ENCODE results near the gene TSPAN9. TPM values are rescaled to one million over a fixed set of nuclear protein-coding genes. Genes with fewer than 3 reads are reported as not detected.

Gene TSPAN9
- total RNA-seq, 1 donor from 2014 or later: 30.4 TPM

DNA sequence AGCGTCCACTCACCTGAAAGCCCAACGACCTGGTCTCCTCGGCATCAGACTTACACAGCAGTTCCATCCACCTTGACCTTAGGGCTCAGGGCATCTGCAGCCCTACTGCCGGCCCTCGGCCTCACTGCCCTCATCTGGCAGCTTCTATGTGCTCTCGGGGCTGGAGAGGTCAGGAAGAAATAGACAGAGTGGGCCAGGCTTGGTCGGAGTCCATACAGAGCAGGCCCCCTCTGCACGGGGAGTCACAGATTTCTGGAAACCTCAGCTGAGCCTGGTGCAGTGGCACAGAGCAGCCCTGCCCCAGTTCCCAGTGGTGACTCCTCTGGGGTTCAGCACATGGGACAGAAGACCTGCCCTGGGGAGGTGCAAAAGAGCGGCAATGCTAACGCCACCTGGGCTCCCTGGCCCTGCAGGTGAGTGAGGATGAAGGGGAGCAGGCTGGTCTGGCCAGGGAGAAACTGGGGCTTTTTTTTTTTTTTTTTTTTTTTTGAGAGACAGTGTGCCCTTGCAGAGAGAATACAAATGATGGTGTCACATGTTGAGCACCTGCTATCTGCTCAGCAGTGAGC lies 223.7 kb downstream of the TSPAN9 start:
- Mint-ChIP-seq H3K27me3 (peaks cover 62% of the 10 kb centered on the region), H3K36me3 (ENCODE audit: insufficient read depth) (no peaks in the 10 kb centered on the region), H3K4me3 (ENCODE audit: low read depth) (no peak overlapping the region), H3K4me1 (ENCODE audit: low read depth) (peaks cover 10% of the 10 kb centered on the region), H3K9me3 (ENCODE audit: low read depth) (no peaks in the 10 kb centered on the region), H3K27ac (peak overlapping the region; percentile 26)
- TF ChIP-seq, protein P1, sequence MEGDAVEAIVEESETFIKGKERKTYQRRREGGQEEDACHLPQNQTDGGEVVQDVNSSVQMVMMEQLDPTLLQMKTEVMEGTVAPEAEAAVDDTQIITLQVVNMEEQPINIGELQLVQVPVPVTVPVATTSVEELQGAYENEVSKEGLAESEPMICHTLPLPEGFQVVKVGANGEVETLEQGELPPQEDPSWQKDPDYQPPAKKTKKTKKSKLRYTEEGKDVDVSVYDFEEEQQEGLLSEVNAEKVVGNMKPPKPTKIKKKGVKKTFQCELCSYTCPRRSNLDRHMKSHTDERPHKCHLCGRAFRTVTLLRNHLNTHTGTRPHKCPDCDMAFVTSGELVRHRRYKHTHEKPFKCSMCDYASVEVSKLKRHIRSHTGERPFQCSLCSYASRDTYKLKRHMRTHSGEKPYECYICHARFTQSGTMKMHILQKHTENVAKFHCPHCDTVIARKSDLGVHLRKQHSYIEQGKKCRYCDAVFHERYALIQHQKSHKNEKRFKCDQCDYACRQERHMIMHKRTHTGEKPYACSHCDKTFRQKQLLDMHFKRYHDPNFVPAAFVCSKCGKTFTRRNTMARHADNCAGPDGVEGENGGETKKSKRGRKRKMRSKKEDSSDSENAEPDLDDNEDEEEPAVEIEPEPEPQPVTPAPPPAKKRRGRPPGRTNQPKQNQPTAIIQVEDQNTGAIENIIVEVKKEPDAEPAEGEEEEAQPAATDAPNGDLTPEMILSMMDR (IDR thresholded peaks at IDR 0.05; ENCODE audit: unreplicated experiment): no peak
- no peak for DNase-seq (ENCODE audit: low spot score, unreplicated experiment)

DNA sequence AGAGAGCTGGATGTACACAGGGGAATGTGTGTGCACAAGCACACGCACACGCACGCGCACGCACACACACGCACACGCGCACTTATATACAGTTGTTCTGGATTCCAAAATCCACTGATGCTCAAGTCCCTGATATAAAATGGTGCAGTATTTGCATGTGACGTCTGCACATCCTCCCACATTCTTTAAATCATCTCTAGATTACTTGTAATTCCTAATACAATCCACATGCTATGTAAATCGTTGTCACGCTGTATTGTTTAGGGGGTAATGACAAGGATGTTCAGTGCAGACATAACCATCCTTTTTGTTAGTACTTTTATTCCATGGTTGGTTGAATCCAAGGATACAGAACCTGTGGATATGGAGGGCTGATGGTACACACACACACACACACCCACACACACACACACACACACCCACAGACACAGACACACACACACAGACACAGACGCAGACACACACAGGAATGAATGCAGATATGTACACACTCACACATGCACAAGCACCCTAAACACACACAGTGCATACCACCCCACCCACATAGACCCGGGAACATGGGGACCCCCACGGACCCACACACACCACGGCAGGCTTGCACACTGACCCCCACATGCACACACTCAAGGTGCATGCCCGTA lies 225.3 kb downstream of the TSPAN9 start:
- TF ChIP-seq, protein P1 (IDR thresholded peaks at IDR 0.05; ENCODE audit: unreplicated experiment): no peak
- Mint-ChIP-seq H3K36me3 (ENCODE audit: insufficient read depth) (no peaks in the 10 kb centered on the region), H3K27me3 (peaks cover 65% of the 10 kb centered on the region), H3K27ac (no peak overlapping the region), H3K4me1 (ENCODE audit: low read depth) (peaks cover 10% of the 10 kb centered on the region), H3K4me3 (ENCODE audit: low read depth) (no peak overlapping the region), H3K9me3 (ENCODE audit: low read depth) (no peaks in the 10 kb centered on the region)
- no peak for DNase-seq (ENCODE audit: low spot score, unreplicated experiment)

DNA sequence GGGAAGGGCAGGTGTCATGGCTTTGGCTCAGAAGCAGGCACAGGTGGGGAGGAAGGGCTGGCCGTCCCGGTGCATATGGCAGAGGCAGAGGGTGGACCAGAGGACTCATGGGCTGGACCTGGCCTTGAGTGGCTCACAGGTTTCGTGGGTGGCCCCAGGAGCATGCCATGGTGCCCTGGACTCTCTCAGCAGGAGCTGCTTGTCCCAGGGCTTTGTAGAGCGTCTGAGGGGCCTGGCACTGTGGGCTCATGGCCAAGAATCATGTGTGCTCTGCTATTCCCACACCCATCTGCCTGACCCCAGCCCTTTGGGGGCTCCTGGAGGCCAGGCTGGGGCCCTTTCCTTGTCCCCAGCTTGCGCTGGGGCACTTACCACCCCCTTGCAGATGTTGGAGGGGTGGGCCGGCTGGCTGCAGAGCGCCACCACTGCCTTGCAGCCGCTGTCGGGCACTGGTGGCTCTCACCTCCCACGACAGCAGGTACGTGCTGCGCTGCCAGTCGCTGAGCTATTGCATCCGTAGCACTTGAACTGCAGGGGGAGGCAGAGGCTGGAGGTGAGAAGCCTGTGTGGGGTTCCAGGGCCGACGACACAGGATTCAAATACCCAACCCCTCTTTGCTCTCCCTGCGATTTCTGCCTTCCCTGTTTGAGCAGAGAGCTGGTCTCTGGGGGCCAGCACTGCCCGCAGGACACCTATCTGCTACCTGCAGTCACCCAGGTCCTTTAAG lies 226.4 kb downstream of the TSPAN9 start:
- H3K27me3 Mint-ChIP-seq: peaks cover 69% of the 10 kb centered on the region
- no peaks in the 10 kb centered on the region for H3K36me3 Mint-ChIP-seq (ENCODE audit: insufficient read depth)
- H3K4me1 Mint-ChIP-seq (ENCODE audit: low read depth): peaks cover 10% of the 10 kb centered on the region
- no peak overlapping the region for H3K27ac Mint-ChIP-seq
- no peak overlapping the region for H3K4me3 Mint-ChIP-seq (ENCODE audit: low read depth)
- H3K9me3 Mint-ChIP-seq (ENCODE audit: low read depth): no peaks in the 10 kb centered on the region
- TF ChIP-seq, protein P1 (IDR thresholded peaks at IDR 0.05; ENCODE audit: unreplicated experiment): peak; percentile 50
- no peak for DNase-seq (ENCODE audit: low spot score, unreplicated experiment)

DNA sequence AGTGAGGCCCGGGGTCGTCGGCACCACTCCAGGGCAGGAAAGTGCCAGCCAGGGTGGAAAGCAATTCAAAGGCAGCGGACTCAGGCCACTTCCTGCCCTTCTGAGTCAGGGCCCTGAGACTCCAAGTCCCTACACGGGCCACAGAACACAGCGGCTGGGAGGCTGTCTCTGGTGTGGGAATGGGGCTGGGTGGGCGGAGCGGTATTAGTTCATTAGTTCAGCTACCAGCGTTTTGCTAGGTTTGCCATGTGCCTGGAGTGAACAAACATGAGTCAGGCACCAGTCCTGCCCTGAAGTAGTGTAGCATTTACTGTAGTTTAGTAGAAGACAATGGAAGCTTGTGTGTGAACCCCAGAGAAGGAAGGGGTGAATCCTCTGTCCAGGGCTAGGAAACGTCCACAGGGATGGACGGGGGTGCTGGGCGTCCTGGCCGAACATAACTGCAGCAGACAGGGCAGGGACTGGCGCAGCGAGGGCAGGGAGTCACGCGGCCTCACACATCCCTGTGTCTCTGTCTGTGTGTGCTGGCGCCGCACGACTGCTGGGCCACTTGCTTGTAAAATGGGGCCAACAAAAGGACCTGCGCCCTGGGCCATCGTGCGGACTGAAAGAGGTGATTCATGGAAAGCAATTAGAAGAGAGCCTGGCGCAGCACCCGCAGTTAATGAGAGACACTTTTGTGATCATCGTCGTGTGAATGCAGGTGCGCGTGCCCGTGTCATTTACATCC lies 227.4 kb downstream of the TSPAN9 start:
- Mint-ChIP-seq H3K27ac (no peak overlapping the region), H3K27me3 (peaks cover 64% of the 10 kb centered on the region), H3K36me3 (ENCODE audit: insufficient read depth) (no peaks in the 10 kb centered on the region), H3K9me3 (ENCODE audit: low read depth) (no peaks in the 10 kb centered on the region), H3K4me1 (ENCODE audit: low read depth) (peaks cover 10% of the 10 kb centered on the region), H3K4me3 (ENCODE audit: low read depth) (no peak overlapping the region)
- TF ChIP-seq, protein P1 (IDR thresholded peaks at IDR 0.05; ENCODE audit: unreplicated experiment): no peak
- no peak for DNase-seq (ENCODE audit: low spot score, unreplicated experiment)

DNA sequence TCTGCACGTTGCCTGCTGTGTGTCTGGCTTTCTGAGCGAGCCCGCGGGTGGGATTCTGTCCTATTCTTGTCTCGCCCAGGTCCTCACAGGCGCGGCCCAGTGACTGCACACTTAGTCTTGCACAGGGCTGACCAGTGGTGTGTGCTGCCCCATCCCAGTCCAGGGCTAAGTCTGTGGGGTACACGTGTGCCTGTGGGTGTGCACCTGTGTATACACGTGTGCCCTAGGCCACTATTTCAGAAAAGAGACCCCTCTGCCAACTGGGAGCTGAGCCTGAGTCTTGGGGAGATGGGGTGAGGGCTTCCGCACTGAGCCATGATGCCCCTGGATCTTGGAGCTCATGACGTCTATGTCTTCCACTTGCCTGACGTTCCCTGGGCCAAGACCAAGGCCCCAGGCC lies 228.3 kb downstream of the TSPAN9 start:
- TF ChIP-seq, protein P1 (IDR thresholded peaks at IDR 0.05; ENCODE audit: unreplicated experiment): no peak
- no peaks in the 10 kb centered on the region for H3K9me3 Mint-ChIP-seq (ENCODE audit: low read depth)

More for the DNA sequence above, 228.3 kb downstream of the TSPAN9 start:
- DNase-seq (ENCODE audit: low spot score, unreplicated experiment): no peak
- Mint-ChIP-seq H3K4me1 (ENCODE audit: low read depth) (peaks cover 4% of the 10 kb centered on the region), H3K4me3 (ENCODE audit: low read depth) (no peak overlapping the region), H3K27ac (no peak overlapping the region), H3K36me3 (ENCODE audit: insufficient read depth) (no peaks in the 10 kb centered on the region), H3K27me3 (peaks cover 57% of the 10 kb centered on the region)
